Mucosa of rectum (tissue), 2 donors: ENCODE measurements around the gene PLEKHS1.
"Not testable (repeated sequence)": the region's sequence is repeated elsewhere in the genome, so short reads cannot be mapped to it uniquely, and the experiment has no call there.

ENCODE experiments used
- H3K27ac ChIP-seq, 2 donors: one replicate each; pipeline ENCODE4 v1.7.0; 2013; ENCODE audit warnings: inconsistent platforms in 2 of 2, low read depth in 2 of 2, low read length in 2 of 2
- H3K27me3 ChIP-seq, 2 donors: one replicate each; pipeline ENCODE4 v1.7.0; 2013; ENCODE audit warnings: low read length in 2 of 2; ENCODE audit not compliant: control insufficient read depth in 2 of 2, insufficient read depth in 2 of 2
- H3K36me3 ChIP-seq, 2 donors: one replicate each; pipeline ENCODE4 v1.7.0; 2013; ENCODE audit warnings: low read length in 2 of 2; ENCODE audit not compliant: control insufficient read depth in 2 of 2, insufficient read depth in 2 of 2
- H3K4me1 ChIP-seq, 2 donors: one replicate each; pipeline ENCODE4 v1.7.0; 2013; ENCODE audit warnings: low read length in 2 of 2, mild to moderate bottlenecking in 1 of 2; ENCODE audit not compliant: control insufficient read depth in 2 of 2, insufficient read depth in 2 of 2
- H3K4me3 ChIP-seq, 2 donors: one replicate each; pipeline ENCODE4 v1.7.0; 2013; ENCODE audit warnings: low read length in 2 of 2
- H3K9ac ChIP-seq, 2 donors: one replicate each; pipeline ENCODE4 v1.7.0; 2013; ENCODE audit warnings: low read length in 2 of 2, low read depth in 1 of 2, mild to moderate bottlenecking in 1 of 2
- H3K9me3 ChIP-seq, 2 donors: one replicate each; pipeline ENCODE4 v1.7.0; 2013; ENCODE audit warnings: low read length in 2 of 2; ENCODE audit not compliant: control insufficient read depth in 2 of 2
- donor health status: healthy.
- donor health status: Normal muscosa, but diverticular disease.

PLEKHS1 gene

GRCh38 chr10:113819989-113820388 is 68.5 kb downstream of the PLEKHS1 start:
- no peaks in the 10 kb centered on the region for H3K9me3 ChIP-seq
- H3K36me3 ChIP-seq, result no peaks in the 10 kb centered on the region
- H3K4me1 ChIP-seq, result no peaks in the 10 kb centered on the region

GRCh38 chr10:113820507-113820906 is 69.0 kb downstream of the PLEKHS1 start:
- Histone ChIP-seq H3K9me3 (no peaks in the 10 kb centered on the region), H3K9ac (no peak overlapping the region), H3K4me1 (no peaks in the 10 kb centered on the region), H3K27ac (no peak overlapping the region), H3K4me3 (no peak overlapping the region), H3K36me3 (no peaks in the 10 kb centered on the region), H3K27me3 (no peaks in the 10 kb centered on the region)

More at GRCh38 chr10:113819989-113820388, 68.5 kb downstream of the PLEKHS1 start:
- H3K27ac ChIP-seq, result no peak overlapping the region
- H3K4me3 ChIP-seq, result no peak overlapping the region
- no peak overlapping the region for H3K9ac ChIP-seq
- no peaks in the 10 kb centered on the region for H3K27me3 ChIP-seq

- H3K9me3 ChIP-seq, H3K9ac ChIP-seq, H3K4me1 ChIP-seq, H3K4me3 ChIP-seq, H3K27me3 ChIP-seq, H3K27ac ChIP-seq, H3K36me3 ChIP-seq: not testable (repeated sequence)
Observed at GRCh38 chr10:113821306-113821705, 69.8 kb downstream of the PLEKHS1 start.

- no peaks in the 10 kb centered on the region for H3K36me3 ChIP-seq
- H3K27ac ChIP-seq, result no peak overlapping the region
- no peaks in the 10 kb centered on the region for H3K9me3 ChIP-seq
- no peak overlapping the region for H3K4me3 ChIP-seq
- no peaks in the 10 kb centered on the region for H3K27me3 ChIP-seq
- H3K4me1 ChIP-seq, result no peaks in the 10 kb centered on the region
- H3K9ac ChIP-seq, result no peak overlapping the region
Observed at GRCh38 chr10:113822174-113822573, 70.7 kb downstream of the PLEKHS1 start.

- Histone ChIP-seq H3K4me1 (no peaks in the 10 kb centered on the region), H3K36me3 (no peaks in the 10 kb centered on the region), H3K9me3 (no peaks in the 10 kb centered on the region), H3K4me3 (no peak overlapping the region), H3K9ac (no peak overlapping the region), H3K27ac (no peak overlapping the region), H3K27me3 (peaks cover 0 to 5% of the 10 kb centered on the region in 2 donors)
Observed at GRCh38 chr10:113823389-113823788, 71.9 kb downstream of the PLEKHS1 start.

- Histone ChIP-seq H3K27me3 (peaks cover 0 to 5% of the 10 kb centered on the region in 2 donors), H3K9ac (no peak overlapping the region), H3K9me3 (no peaks in the 10 kb centered on the region), H3K4me1 (no peaks in the 10 kb centered on the region), H3K27ac (no peak overlapping the region), H3K36me3 (no peaks in the 10 kb centered on the region), H3K4me3 (no peak overlapping the region)
Observed at GRCh38 chr10:113825791-113826190, 74.3 kb downstream of the PLEKHS1 start.

- not testable (repeated sequence) for H3K27me3 ChIP-seq, H3K27ac ChIP-seq, H3K9me3 ChIP-seq, H3K4me1 ChIP-seq, H3K4me3 ChIP-seq, H3K9ac ChIP-seq, H3K36me3 ChIP-seq
Observed at GRCh38 chr10:113828567-113828966, 77.1 kb downstream of the PLEKHS1 start.
